Smooth muscle cell of the pulmonary artery (primary cell): ENCODE measurements around the gene NT5E. TPM values are rescaled to one million over a fixed set of nuclear protein-coding genes. Genes with fewer than 3 reads are reported as not detected.

Source experiments
- total RNA-seq: library from RNA; depleted of rRNA; stranded (reverse); fragments of >200 nt; gene quantifications from 2 replicates; pipeline ENCODE4 v1.2.3, GENCODE V29; 2014

NT5E gene
- 593 and 667 TPM in 2 replicates for total RNA-seq

GRCh38 chr6:85449818-85450759 is at the start of gene NT5E:
Gene NT5E (plus strand): TSS chr6:85450083. CDS start chr6:85450140, 57 bp downstream.

Other genes starting within 250 kb of the NT5E start
- gene SNX14, start 143.8 kb downstream of the NT5E start, total RNA-seq, result 94.9 and 100 TPM in 2 replicates
- 59.2 and 61.3 TPM in 2 replicates for gene SYNCRIP, start 192.8 kb downstream of the NT5E start, total RNA-seq